Fibroblast of mammary gland (primary cell): ENCODE data around the gene MED15.

Experiments used
- DNase-seq: peaks from one replicate; pipeline ENCODE4 v3.0.0-alpha.2; 2010; ENCODE audit warnings: low read depth
- H3K4me3 ChIP-seq: 2 replicates; pipeline ENCODE4 v1.5.1; 2011; ENCODE audit warnings: low read depth, mild to moderate bottlenecking, low read length, moderate library complexity; ENCODE audit not compliant: control insufficient read depth
- CTCF ChIP-seq: conservative IDR thresholded peaks from 2 replicates; pipeline ENCODE4 v1.5.1; 2011; ENCODE audit warnings: low read depth, low read length, inconsistent platforms; ENCODE audit not compliant: control insufficient read depth, insufficient read depth

MED15 gene

GRCh38 chr22:20568502-20569058, 61.2 kb downstream of the MED15 start:
- TF ChIP-seq CTCF, result no peak
- no peak for DNase-seq
- H3K4me3 ChIP-seq, result no peak overlapping the region

- DNase-seq, result peak; percentile 98
- H3K4me3 ChIP-seq, result no peak overlapping the region
- TF ChIP-seq CTCF, result no peak
Observed at GRCh38 chr22:20569059-20570058, 61.9 kb downstream of the MED15 start.

GRCh38 chr22:20571078-20571503, 63.7 kb downstream of the MED15 start:
- TF ChIP-seq CTCF, result no peak
- no peak for DNase-seq
- no peak overlapping the region for H3K4me3 ChIP-seq

DNA sequence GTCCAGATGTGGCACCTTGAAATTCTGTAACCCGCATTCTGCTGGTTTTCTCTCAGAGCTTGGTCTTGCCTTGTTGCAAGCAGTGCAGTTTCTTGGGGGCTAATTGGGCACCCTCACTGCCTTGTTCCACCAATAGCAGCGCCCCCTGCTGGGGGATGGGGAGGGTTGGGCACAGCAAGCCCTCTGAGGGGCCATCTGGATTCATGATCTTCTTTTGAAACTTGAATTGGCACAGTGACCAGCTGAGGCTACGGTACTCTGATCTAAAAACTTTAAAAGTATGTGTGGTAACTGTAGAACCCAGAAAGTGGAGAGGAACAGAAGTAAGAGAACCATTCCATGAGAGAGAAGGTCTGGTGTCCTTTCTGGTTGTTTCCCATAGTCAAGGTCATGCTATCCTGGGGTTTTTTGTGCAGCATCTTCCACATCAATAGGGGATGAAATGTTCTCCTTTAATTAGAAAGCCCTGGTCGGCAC, 64.2 kb downstream of the MED15 start:
- peak; percentile 68 for TF ChIP-seq CTCF
- peak; percentile 51 for DNase-seq
- no peak overlapping the region for H3K4me3 ChIP-seq

- TF ChIP-seq CTCF, result no peak
- no peak for DNase-seq
Observed at GRCh38 chr22:20572132-20572802, 64.9 kb downstream of the MED15 start.

DNA sequence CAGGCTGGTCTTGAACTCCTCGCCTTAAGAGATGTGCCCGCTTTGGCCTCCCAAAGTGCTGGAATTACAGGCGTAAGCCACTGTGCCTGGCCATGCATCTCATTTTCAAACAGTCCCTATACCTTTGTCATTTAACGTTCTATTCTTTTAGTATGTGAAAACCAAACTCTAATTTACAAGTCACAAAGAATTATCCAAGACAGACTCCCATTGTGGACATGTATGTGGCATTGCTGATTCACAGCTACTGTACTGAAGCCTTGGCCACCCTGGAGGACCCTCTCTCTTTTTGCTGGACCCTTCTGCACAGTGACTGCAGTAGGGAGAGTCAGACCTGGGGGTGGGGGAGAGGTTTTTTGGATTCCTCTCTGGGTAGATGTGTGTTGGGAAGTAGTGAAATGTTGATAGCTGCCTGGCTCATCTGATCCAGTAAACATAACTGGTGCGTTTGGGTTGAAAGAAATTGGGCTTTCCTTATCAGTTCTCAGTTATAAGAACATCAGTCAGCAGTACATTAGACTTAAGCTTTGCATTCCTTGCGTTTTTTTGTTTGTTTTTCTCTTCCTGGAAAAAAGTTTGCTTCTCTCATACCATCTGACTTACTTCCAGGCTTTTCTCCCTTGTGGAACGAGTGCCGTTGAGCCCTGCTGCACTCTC, 65.9 kb downstream of the MED15 start:
- no peak for TF ChIP-seq CTCF
- H3K4me3 ChIP-seq, result no peak overlapping the region

More at GRCh38 chr22:20572132-20572802, 64.9 kb downstream of the MED15 start:
- no peak overlapping the region for H3K4me3 ChIP-seq

More for the DNA sequence above, 65.9 kb downstream of the MED15 start:
- no peak for DNase-seq
